Activated B cell treated with CpG ODN at 0.5 μM for 24 hours (primary cell): Measurements from ENCODE around the gene MEP1A. TPM values are rescaled to one million over a fixed set of nuclear protein-coding genes. Genes with fewer than 3 reads are reported as not detected.

Experiments used
- ATAC-seq: fragments of 200-7000 bp; cut with Tn5 transposase; one replicate; pipeline ENCODE4 v1.10.0; 2021; ENCODE audit warnings: low read depth, mild to moderate bottlenecking, moderate library complexity
- CTCF ChIA-PET: fragments of 350-600 bp; sonication (Branson Sonifier 250); formaldehyde crosslinking; loops from one replicate; lab custom pipeline; 2021; ENCODE audit warnings: antibody characterized with exemption; lab: Charles Lee
- POLR2A ChIA-PET: fragments of 350-600 bp; sonication (Branson Sonifier 250); formaldehyde crosslinking; loops from one replicate; lab custom pipeline; 2021; ENCODE audit warnings: antibody characterized with exemption; lab: Charles Lee
- DNase-seq: peaks from one replicate; pipeline ENCODE4 v3.0.0; 2022
- H3K27ac Mint-ChIP-seq: one replicate; pipeline ENCODE4 v1.8.0; 2020; ENCODE audit warnings: mixed read lengths
- H3K27me3 Mint-ChIP-seq: one replicate; pipeline ENCODE4 v1.8.0; 2021; ENCODE audit warnings: mixed read lengths
- H3K36me3 Mint-ChIP-seq: one replicate; pipeline ENCODE4 v1.8.0; 2021; ENCODE audit warnings: low read depth, mixed read lengths
- H3K4me1 Mint-ChIP-seq: one replicate; pipeline ENCODE4 v1.8.0; 2021; ENCODE audit warnings: mixed read lengths
- H3K4me3 Mint-ChIP-seq: one replicate; pipeline ENCODE4 v1.8.0; 2020; ENCODE audit warnings: mild to moderate bottlenecking, mixed read lengths
- H3K9me3 Mint-ChIP-seq: one replicate; pipeline ENCODE4 v1.8.0; 2020; ENCODE audit warnings: mixed read lengths
- intact Hi-C: fragments of 100-400 bp; cut with micrococcal nuclease; formaldehyde crosslinking; loops from one replicate; pipeline ENCODE4 v1.15.1; 2024
- total RNA-seq: library from RNA; stranded (reverse); gene quantifications from 2 replicates; pipeline ENCODE4 v1.2.3, GENCODE V29; 2022
- TF ChIP-seq, protein P1 (sequence below): fragments of 200-600 bp; IDR thresholded peaks from one replicate; pipeline ENCODE4 v1.8.0; 2022; ENCODE audit warnings: antibody characterized with exemption, mild to moderate bottlenecking

Gene MEP1A
- total RNA-seq, 1 donor from 2014 or later = not detected

DNA sequence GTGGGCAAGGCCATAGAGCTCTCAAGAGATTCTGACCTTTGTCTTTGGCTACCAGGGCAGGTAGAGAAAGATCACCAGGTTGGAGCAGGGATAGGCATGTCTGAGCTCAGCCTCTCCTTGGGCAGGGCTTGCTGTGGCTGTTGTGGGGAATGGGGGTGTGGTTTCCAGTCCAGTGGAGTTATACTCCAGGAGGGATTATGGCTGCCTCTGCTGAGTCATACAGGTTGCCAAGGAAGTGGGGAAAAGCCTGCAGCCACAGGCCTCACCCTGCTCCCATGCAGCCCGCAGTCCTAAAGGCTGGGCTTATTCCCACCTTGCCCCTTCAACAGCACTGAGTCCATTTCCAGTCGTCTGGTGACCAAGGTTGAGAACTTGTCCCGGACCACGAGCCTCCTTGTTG is 21.9 kb downstream of the MEP1A start:
- no peaks in the 10 kb centered on the region for H3K36me3 Mint-ChIP-seq
- no peak overlapping the region for H3K4me3 Mint-ChIP-seq
- ChIA-PET POLR2A (no interaction called here), CTCF (no interaction called here)
- intact Hi-C loops = no loop called here
- DNase-seq (no peak), ATAC-seq (no peak)
- peaks cover 9% of the 10 kb centered on the region for H3K27me3 Mint-ChIP-seq
- H3K9me3 Mint-ChIP-seq = peaks cover 3% of the 10 kb centered on the region
- no peak overlapping the region for H3K27ac Mint-ChIP-seq
- TF ChIP-seq, protein P1, sequence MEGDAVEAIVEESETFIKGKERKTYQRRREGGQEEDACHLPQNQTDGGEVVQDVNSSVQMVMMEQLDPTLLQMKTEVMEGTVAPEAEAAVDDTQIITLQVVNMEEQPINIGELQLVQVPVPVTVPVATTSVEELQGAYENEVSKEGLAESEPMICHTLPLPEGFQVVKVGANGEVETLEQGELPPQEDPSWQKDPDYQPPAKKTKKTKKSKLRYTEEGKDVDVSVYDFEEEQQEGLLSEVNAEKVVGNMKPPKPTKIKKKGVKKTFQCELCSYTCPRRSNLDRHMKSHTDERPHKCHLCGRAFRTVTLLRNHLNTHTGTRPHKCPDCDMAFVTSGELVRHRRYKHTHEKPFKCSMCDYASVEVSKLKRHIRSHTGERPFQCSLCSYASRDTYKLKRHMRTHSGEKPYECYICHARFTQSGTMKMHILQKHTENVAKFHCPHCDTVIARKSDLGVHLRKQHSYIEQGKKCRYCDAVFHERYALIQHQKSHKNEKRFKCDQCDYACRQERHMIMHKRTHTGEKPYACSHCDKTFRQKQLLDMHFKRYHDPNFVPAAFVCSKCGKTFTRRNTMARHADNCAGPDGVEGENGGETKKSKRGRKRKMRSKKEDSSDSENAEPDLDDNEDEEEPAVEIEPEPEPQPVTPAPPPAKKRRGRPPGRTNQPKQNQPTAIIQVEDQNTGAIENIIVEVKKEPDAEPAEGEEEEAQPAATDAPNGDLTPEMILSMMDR = no peak
- H3K4me1 Mint-ChIP-seq = no peaks in the 10 kb centered on the region

DNA sequence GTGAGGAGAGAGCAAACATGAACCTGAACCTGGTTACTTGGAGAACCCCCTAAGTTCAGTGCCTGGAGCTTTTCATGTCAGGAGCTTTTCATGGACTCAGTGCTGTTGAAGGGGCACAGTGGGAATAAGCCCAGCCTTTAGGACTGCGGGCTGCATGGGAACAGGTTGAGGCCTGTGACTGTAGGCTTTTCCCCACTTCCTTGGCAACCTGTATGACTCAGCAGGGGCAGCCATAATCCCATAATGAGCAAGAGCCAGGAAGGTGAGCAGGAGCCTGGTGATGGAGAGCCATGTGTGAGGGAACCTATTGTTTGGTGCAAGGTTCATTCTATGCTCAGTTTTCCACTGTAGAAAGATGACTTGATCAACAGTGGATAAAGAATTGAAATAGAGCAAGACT is 23.4 kb downstream of the MEP1A start:
- DNase-seq (no peak), ATAC-seq (no peak)
- Mint-ChIP-seq H3K4me3 (no peak overlapping the region), H3K27ac (no peak overlapping the region), H3K9me3 (no peaks in the 10 kb centered on the region), H3K27me3 (peaks cover 6% of the 10 kb centered on the region), H3K4me1 (no peaks in the 10 kb centered on the region), H3K36me3 (no peaks in the 10 kb centered on the region)
- intact Hi-C loops = no loop called here
- ChIA-PET POLR2A (no interaction called here), CTCF (no interaction called here)
- TF ChIP-seq, protein P1 = no peak

DNA sequence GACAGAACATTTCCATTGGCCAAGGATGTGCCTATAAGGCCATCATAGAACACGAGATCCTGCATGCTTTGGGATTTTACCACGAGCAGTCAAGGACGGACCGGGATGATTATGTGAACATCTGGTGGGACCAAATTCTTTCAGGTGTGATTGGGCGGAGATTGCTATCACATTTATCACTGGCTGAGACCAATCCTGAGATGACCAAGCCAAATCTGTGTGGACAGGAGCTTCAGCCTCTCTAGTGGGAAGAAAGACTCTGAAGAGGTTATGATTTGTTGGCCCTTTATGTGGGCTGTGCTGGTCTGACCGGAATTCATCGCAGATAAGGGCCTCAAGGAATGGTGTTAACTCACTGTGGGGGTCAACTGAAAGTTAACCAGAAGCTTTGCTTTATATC is 26.4 kb downstream of the MEP1A start:
- ChIA-PET POLR2A (no interaction called here), CTCF (no interaction called here)
- Mint-ChIP-seq H3K4me3 (no peak overlapping the region), H3K4me1 (no peaks in the 10 kb centered on the region), H3K9me3 (no peaks in the 10 kb centered on the region), H3K36me3 (no peaks in the 10 kb centered on the region), H3K27ac (no peak overlapping the region), H3K27me3 (peaks cover 2% of the 10 kb centered on the region)
- intact Hi-C loops = no loop called here
- ATAC-seq (no peak), DNase-seq (no peak)
- TF ChIP-seq, protein P1 = no peak

DNA sequence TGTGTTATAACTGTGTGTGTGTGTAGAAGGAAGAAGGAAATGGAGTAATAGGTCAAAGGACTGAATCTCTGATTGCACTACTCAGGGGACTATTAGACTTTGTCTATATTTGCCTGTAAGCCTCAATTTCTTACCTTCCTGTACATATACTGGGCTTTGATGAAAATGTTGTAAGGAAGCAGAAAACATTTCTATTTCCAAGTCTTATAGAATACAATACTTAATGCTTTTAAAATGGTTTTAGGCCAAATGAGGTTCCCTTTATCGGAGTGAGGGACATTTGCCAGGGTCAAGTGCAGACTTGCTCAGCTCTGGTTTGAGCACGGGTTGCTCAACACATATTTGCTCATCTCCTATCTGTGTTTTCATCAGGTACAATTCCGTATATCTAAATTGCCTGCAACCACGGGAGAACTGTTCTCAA is 28.3 kb downstream of the MEP1A start:
- intact Hi-C loops = no loop called here
- H3K4me1 Mint-ChIP-seq = no peaks in the 10 kb centered on the region

DNA sequence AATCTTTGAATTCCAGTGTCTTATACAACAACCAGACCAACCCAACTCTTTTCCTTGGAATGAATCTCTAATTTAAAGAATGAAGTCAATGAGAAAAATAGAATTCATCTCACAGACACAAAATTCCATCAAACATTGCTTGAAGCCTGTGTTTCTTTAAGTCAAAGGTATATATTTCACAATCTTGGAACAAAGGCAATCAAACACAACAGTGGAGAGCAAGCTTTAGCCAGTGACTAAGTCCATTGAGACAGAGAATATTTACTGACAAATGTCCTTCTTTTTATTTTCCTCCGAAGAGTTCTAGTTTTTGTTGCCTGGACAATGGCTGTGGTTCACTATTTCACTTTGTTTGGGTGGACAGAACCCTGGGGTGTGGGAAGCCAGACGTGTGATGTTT is 35.8 kb downstream of the MEP1A start:
- ATAC-seq (no peak), DNase-seq (no peak)
- Mint-ChIP-seq H3K9me3 (no peaks in the 10 kb centered on the region), H3K4me1 (peaks cover 3% of the 10 kb centered on the region), H3K27me3 (peaks cover 11% of the 10 kb centered on the region), H3K4me3 (no peak overlapping the region), H3K27ac (no peak overlapping the region), H3K36me3 (no peaks in the 10 kb centered on the region)
- TF ChIP-seq, protein P1 = no peak
- intact Hi-C loops = no loop called here
- ChIA-PET CTCF (no interaction called here), POLR2A (no interaction called here)

More for the DNA sequence above, 28.3 kb downstream of the MEP1A start:
- CTCF ChIA-PET = no interaction called here
- ATAC-seq = no peak
- no peaks in the 10 kb centered on the region for H3K27me3 Mint-ChIP-seq
- no peak overlapping the region for H3K4me3 Mint-ChIP-seq
- H3K9me3 Mint-ChIP-seq = no peaks in the 10 kb centered on the region
- H3K36me3 Mint-ChIP-seq = no peaks in the 10 kb centered on the region
- no peak overlapping the region for H3K27ac Mint-ChIP-seq
- POLR2A ChIA-PET = no interaction called here
- DNase-seq = no peak
- TF ChIP-seq, protein P1 = no peak
